ENCODE data around the gene MED12L.

Gene MED12L

DNA sequence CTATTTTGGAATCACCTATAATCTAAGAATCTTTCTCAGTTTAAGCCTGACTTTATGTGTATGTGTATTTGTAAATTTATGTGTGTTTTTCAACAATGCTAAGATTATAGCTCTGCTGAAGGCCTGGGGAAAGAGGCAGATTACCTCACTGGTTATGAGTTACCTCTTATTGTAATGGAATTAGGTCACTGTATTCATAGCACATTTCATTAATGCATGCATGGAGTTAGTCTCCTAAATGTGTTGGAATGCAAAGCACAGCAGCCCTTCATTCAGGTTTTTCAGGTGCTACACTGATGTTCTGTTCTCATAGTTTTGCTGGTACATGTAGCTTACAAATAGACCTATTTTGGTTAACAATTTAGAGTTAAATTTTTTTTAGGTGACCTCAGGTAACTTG lies 221.7 kb downstream of the MED12L start:
- H3K4me3 ChIP-seq (ENCODE audit: low read length, poor library complexity, severe bottlenecking), result no peak overlapping the region
- no peaks in the 10 kb centered on the region for H3K9me3 ChIP-seq (ENCODE audit: insufficient read depth, low read depth, low read length)
- H3K27me3 ChIP-seq (ENCODE audit: insufficient read depth, low read length, poor library complexity, severe bottlenecking), result no peaks in the 10 kb centered on the region
- no peak overlapping the region for H3K4me2 ChIP-seq (ENCODE audit: low read depth, low read length, poor library complexity, severe bottlenecking)
- TF ChIP-seq, protein P1, sequence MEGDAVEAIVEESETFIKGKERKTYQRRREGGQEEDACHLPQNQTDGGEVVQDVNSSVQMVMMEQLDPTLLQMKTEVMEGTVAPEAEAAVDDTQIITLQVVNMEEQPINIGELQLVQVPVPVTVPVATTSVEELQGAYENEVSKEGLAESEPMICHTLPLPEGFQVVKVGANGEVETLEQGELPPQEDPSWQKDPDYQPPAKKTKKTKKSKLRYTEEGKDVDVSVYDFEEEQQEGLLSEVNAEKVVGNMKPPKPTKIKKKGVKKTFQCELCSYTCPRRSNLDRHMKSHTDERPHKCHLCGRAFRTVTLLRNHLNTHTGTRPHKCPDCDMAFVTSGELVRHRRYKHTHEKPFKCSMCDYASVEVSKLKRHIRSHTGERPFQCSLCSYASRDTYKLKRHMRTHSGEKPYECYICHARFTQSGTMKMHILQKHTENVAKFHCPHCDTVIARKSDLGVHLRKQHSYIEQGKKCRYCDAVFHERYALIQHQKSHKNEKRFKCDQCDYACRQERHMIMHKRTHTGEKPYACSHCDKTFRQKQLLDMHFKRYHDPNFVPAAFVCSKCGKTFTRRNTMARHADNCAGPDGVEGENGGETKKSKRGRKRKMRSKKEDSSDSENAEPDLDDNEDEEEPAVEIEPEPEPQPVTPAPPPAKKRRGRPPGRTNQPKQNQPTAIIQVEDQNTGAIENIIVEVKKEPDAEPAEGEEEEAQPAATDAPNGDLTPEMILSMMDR (conservative IDR thresholded peaks at IDR 0.05; ENCODE audit: low read length), result no peak
- no peak for TF ChIP-seq EZH2phosphoT487 (IDR thresholded peaks at IDR 0.05; ENCODE audit: borderline replicate concordance)
- no peaks in the 10 kb centered on the region for H3K9me2 ChIP-seq (replicated peaks; ENCODE audit: low read depth, low read length)
- peaks cover 16% of the 10 kb centered on the region for H3K4me1 ChIP-seq (ENCODE audit: insufficient read depth, low read length, poor library complexity, severe bottlenecking)
- no peaks in the 10 kb centered on the region for H3F3A ChIP-seq (ENCODE audit: low read depth)
- H4K20me1 ChIP-seq (ENCODE audit: insufficient read depth, low read length, poor library complexity, severe bottlenecking), result no peaks in the 10 kb centered on the region
- 0 out of 2 replicates have a peak, but pooled peaks cover 3% of the 10 kb centered on the region for H3K79me2 ChIP-seq (ENCODE audit: insufficient read depth, low read length)
- H3K36me3 ChIP-seq (ENCODE audit: insufficient read depth, low read length), result peaks cover under 1% of the 10 kb centered on the region; the same call in 1 of the 2 replicates
- H3K9ac ChIP-seq (ENCODE audit: low read depth, low read length, poor library complexity, severe bottlenecking), result no peak overlapping the region
- no peak overlapping the region for H2AFZ ChIP-seq (ENCODE audit: low read length)

DNA sequence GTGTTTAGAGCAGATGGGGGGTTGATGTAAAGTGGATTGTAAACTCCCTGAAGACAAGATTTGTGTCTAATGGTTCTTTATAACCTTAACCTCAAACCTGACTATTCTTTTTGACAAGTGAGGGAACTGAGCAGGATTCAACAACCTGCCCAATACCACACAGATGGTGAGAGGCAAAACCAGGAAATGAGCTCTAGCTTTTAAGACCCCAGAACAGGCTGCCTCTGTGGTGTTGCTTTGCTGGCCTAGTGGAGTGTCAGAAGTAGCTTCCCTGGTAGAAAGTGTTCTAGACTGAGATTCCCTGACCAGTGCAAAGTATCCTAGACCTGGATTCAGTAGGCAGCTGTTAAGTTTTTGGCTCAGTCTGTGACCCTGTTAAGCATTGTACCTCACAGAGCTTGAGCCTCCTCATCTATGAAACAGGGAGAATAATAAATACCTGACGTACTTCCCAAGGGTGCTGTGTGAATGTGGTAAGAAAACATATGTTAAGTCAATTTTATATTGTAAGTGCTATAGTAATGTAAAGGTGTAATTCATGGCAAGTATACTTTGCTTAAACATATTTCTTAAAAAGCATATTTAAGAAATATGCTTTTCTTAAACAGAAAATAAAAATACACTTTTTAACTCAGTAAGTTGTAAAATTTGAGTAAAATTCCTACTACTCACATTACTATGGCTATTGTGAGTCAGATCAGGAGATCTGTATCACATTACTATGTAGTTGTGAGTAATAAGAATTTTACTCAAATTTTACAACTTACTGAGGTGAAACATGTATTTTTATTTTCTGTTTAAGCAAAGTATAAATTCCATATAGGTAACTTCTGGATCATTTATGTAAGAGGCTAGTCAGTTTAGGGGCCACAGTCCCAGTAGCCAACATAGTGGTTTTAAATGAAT lies 222.4 kb downstream of the MED12L start:
- Histone ChIP-seq H3K79me2 (ENCODE audit: insufficient read depth, low read length) (0 out of 2 replicates have a peak, but pooled peaks cover 2% of the 10 kb centered on the region), H3K4me2 (ENCODE audit: low read depth, low read length, poor library complexity, severe bottlenecking) (no peak overlapping the region), H3K9me3 (ENCODE audit: insufficient read depth, low read depth, low read length) (no peaks in the 10 kb centered on the region), H3K9ac (ENCODE audit: low read depth, low read length, poor library complexity, severe bottlenecking) (no peak overlapping the region), H2AFZ (ENCODE audit: low read length) (no peak overlapping the region), H3K4me1 (ENCODE audit: insufficient read depth, low read length, poor library complexity, severe bottlenecking) (peaks cover 16% of the 10 kb centered on the region), H3K36me3 (ENCODE audit: insufficient read depth, low read length) (peaks cover 4% of the 10 kb centered on the region; the same call in 1 of the 2 replicates), H3K27me3 (ENCODE audit: insufficient read depth, low read length, poor library complexity, severe bottlenecking) (no peaks in the 10 kb centered on the region), H3K9me2 (replicated peaks; ENCODE audit: low read depth, low read length) (no peaks in the 10 kb centered on the region), H3K4me3 (ENCODE audit: low read length, poor library complexity, severe bottlenecking) (no peak overlapping the region), H4K20me1 (ENCODE audit: insufficient read depth, low read length, poor library complexity, severe bottlenecking) (no peaks in the 10 kb centered on the region), H3F3A (ENCODE audit: low read depth) (no peaks in the 10 kb centered on the region)
- TF ChIP-seq, protein P1 (conservative IDR thresholded peaks at IDR 0.05; ENCODE audit: low read length), result no peak
- TF ChIP-seq EZH2phosphoT487 (IDR thresholded peaks at IDR 0.05; ENCODE audit: borderline replicate concordance), result no peak

DNA sequence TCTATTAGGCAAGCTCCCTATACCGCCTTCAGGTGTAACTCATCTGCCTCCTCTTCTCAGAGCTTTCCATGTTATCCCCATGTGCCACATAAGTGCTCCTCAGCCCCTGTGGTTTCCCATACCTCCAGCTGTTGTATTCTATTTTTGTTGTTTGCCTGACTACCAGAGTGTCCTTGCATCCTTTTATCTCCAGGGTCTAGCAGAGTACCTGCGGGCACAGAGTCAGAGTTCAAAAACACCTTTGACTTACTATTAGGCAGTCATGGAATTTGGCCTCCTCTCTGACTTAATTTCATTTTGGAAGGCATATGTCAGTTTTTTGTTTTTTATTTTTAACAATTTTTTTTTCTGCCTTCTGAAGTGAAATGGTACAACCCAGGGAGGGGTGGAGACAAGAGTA lies 224.1 kb downstream of the MED12L start:
- H3K9ac ChIP-seq (ENCODE audit: low read depth, low read length, poor library complexity, severe bottlenecking), result no peak overlapping the region
- H3K4me3 ChIP-seq (ENCODE audit: low read length, poor library complexity, severe bottlenecking), result no peak overlapping the region
- peaks cover 16% of the 10 kb centered on the region for H3K4me1 ChIP-seq (ENCODE audit: insufficient read depth, low read length, poor library complexity, severe bottlenecking)
- no peak overlapping the region for H2AFZ ChIP-seq (ENCODE audit: low read length)
- H4K20me1 ChIP-seq (ENCODE audit: insufficient read depth, low read length, poor library complexity, severe bottlenecking), result no peaks in the 10 kb centered on the region
- H3K9me3 ChIP-seq (ENCODE audit: insufficient read depth, low read depth, low read length), result no peaks in the 10 kb centered on the region
- H3F3A ChIP-seq (ENCODE audit: low read depth), result no peaks in the 10 kb centered on the region
- H3K79me2 ChIP-seq (ENCODE audit: insufficient read depth, low read length), result no peaks in the 10 kb centered on the region
- H3K27me3 ChIP-seq (ENCODE audit: insufficient read depth, low read length, poor library complexity, severe bottlenecking), result no peaks in the 10 kb centered on the region
- TF ChIP-seq EZH2phosphoT487 (IDR thresholded peaks at IDR 0.05; ENCODE audit: borderline replicate concordance), result no peak
- TF ChIP-seq, protein P1 (conservative IDR thresholded peaks at IDR 0.05; ENCODE audit: low read length), result no peak
- peaks cover 6% of the 10 kb centered on the region; the same call in 1 of the 2 replicates for H3K36me3 ChIP-seq (ENCODE audit: insufficient read depth, low read length)
- H3K9me2 ChIP-seq (replicated peaks; ENCODE audit: low read depth, low read length), result no peaks in the 10 kb centered on the region
- H3K4me2 ChIP-seq (ENCODE audit: low read depth, low read length, poor library complexity, severe bottlenecking), result no peak overlapping the region

Measured in Loucy (cell line).